Large intestine (tissue), 3 donors: Measurements from ENCODE around the gene SERPINA3. TPM values are rescaled to one million over a fixed set of nuclear protein-coding genes. Genes with fewer than 3 reads are reported as not detected.

Source experiments
- DNase-seq, 2 donors: peaks; one replicate each; pipeline versions ENCODE4 v3.0.0 to v3.0.0-alpha.2; 2013
- H3K27ac ChIP-seq: one replicate; pipeline ENCODE4 v1.5.1; 2013; ENCODE audit warnings: low read length
- H3K27me3 ChIP-seq: 2 replicates; pipeline ENCODE4 v1.6.1; 2013; ENCODE audit warnings: low read length; ENCODE audit not compliant: control insufficient read depth, insufficient read depth
- H3K36me3 ChIP-seq: 2 replicates; pipeline ENCODE4 v1.6.1; 2013; ENCODE audit warnings: low read length; ENCODE audit not compliant: control insufficient read depth, insufficient read depth
- H3K4me1 ChIP-seq: one replicate; pipeline ENCODE4 v1.6.1; 2013; ENCODE audit warnings: low read length; ENCODE audit not compliant: control insufficient read depth, insufficient read depth
- H3K4me3 ChIP-seq: one replicate; pipeline ENCODE4 v1.5.1; 2013; ENCODE audit warnings: low read length
- H3K9me3 ChIP-seq: one replicate; pipeline ENCODE4 v1.6.1; 2013; ENCODE audit warnings: mild to moderate bottlenecking, low read depth, low read length, moderate library complexity; ENCODE audit not compliant: control insufficient read depth
- WGBS: methylation state at CpG from one replicate; pipeline ENCODE4 v1.1.5; 2013; ENCODE audit warnings: low lambda C conversion rate; ENCODE audit not compliant: insufficient coverage; 5-methylcytosine and 5-hydroxymethylcytosine counted together
- polyA plus RNA-seq: library from polyadenylated mRNA; unstranded; fragments of 120-200 nt; gene quantifications from one replicate; pipeline ENCODE4 v1.2.1, GENCODE V29; 2013

Gene SERPINA3
- polyA plus RNA-seq, 1 donor: 0.51 TPM

- 93% methylated on average over 2 of the region's 5 CpGs for WGBS
- Histone ChIP-seq H3K36me3 (no peaks in the 10 kb centered on the region), H3K9me3 (peaks cover 13% of the 10 kb centered on the region), H3K27me3 (no peaks in the 10 kb centered on the region), H3K4me3 (no peak overlapping the region), H3K27ac (no peak overlapping the region), H3K4me1 (no peaks in the 10 kb centered on the region)
- no peak for DNase-seq
Observed at GRCh38 chr14:94621358-94622134, 9.4 kb downstream of the SERPINA3 start.

- Histone ChIP-seq H3K4me3 (no peak overlapping the region), H3K9me3 (peaks cover 13% of the 10 kb centered on the region), H3K27ac (no peak overlapping the region), H3K27me3 (no peaks in the 10 kb centered on the region), H3K4me1 (no peaks in the 10 kb centered on the region), H3K36me3 (no peaks in the 10 kb centered on the region)
- no peak for DNase-seq
- WGBS: 100% methylated on average over 1 of the region's 6 CpGs
Observed at GRCh38 chr14:94622653-94623421, 10.6 kb downstream of the SERPINA3 start.

GRCh38 chr14:94623422-94623809 is 11.2 kb downstream of the SERPINA3 start:
- Histone ChIP-seq H3K9me3 (peaks cover 9% of the 10 kb centered on the region), H3K4me1 (no peaks in the 10 kb centered on the region), H3K4me3 (no peak overlapping the region), H3K27me3 (no peaks in the 10 kb centered on the region), H3K36me3 (no peaks in the 10 kb centered on the region), H3K27ac (no peak overlapping the region)
- no peak for DNase-seq
- no CpG with 5 or more reads among the region's 4 CpGs for WGBS

- Histone ChIP-seq H3K4me1 (no peaks in the 10 kb centered on the region), H3K4me3 (no peak overlapping the region), H3K9me3 (peaks cover 4% of the 10 kb centered on the region), H3K36me3 (no peaks in the 10 kb centered on the region), H3K27ac (no peak overlapping the region), H3K27me3 (no peaks in the 10 kb centered on the region)
- no CpG with 5 or more reads among the region's 7 CpGs for WGBS
- DNase-seq: no peak
Observed at GRCh38 chr14:94623856-94624499, 11.8 kb downstream of the SERPINA3 start.

GRCh38 chr14:94624537-94625352 is 12.6 kb downstream of the SERPINA3 start:
- H3K4me3 ChIP-seq: no peak overlapping the region
- WGBS: no CpG with 5 or more reads among the region's 10 CpGs

GRCh38 chr14:94625353-94625635 is 13.1 kb downstream of the SERPINA3 start:
- no peak overlapping the region for H3K4me3 ChIP-seq
- no peaks in the 10 kb centered on the region for H3K36me3 ChIP-seq
- no peak overlapping the region for H3K27ac ChIP-seq
- no peak for DNase-seq
- H3K27me3 ChIP-seq: no peaks in the 10 kb centered on the region
- 80% methylated on average over 1 of the region's 2 CpGs for WGBS
- H3K9me3 ChIP-seq: no peaks in the 10 kb centered on the region
- no peaks in the 10 kb centered on the region for H3K4me1 ChIP-seq

More at GRCh38 chr14:94624537-94625352, 12.6 kb downstream of the SERPINA3 start:
- DNase-seq: no peak
- H3K36me3 ChIP-seq: no peaks in the 10 kb centered on the region
- H3K4me1 ChIP-seq: no peaks in the 10 kb centered on the region
- H3K9me3 ChIP-seq: no peaks in the 10 kb centered on the region
- H3K27ac ChIP-seq: no peak overlapping the region
- H3K27me3 ChIP-seq: no peaks in the 10 kb centered on the region

GRCh38 chr14:94628578-94628977 is 16.4 kb downstream of the SERPINA3 start:
- no CpG with 5 or more reads among the region's 5 CpGs for WGBS
- Histone ChIP-seq H3K27me3 (no peaks in the 10 kb centered on the region), H3K4me1 (peaks cover 3% of the 10 kb centered on the region), H3K4me3 (no peak overlapping the region), H3K9me3 (no peaks in the 10 kb centered on the region), H3K36me3 (no peaks in the 10 kb centered on the region), H3K27ac (no peak overlapping the region)
- DNase-seq: no peak

GRCh38 chr14:94630396-94630795 is 18.2 kb downstream of the SERPINA3 start:
- Histone ChIP-seq H3K4me3 (no peak overlapping the region), H3K9me3 (no peaks in the 10 kb centered on the region), H3K4me1 (peaks cover 3% of the 10 kb centered on the region), H3K27ac (no peak overlapping the region), H3K27me3 (no peaks in the 10 kb centered on the region), H3K36me3 (no peaks in the 10 kb centered on the region)
- no CpG with 5 or more reads among the region's 4 CpGs for WGBS
- no peak for DNase-seq

- Histone ChIP-seq H3K36me3 (no peaks in the 10 kb centered on the region), H3K27ac (no peak overlapping the region), H3K9me3 (no peaks in the 10 kb centered on the region), H3K27me3 (no peaks in the 10 kb centered on the region), H3K4me1 (peaks cover 3% of the 10 kb centered on the region), H3K4me3 (no peak overlapping the region)
- WGBS: no CpG with 5 or more reads among the region's 1 CpG
- DNase-seq: no peak
Observed at GRCh38 chr14:94631050-94631449, 18.9 kb downstream of the SERPINA3 start.
